LHCN-M2 (cell line): ENCODE measurements around the gene EEPD1. TPM values are rescaled to one million over a fixed set of nuclear protein-coding genes. Genes with fewer than 3 reads are reported as not detected.
"Not testable (repeated sequence)": the region's sequence is repeated elsewhere in the genome, so short reads cannot be mapped to it uniquely, and the experiment has no call there.

Source experiments
- DNase-seq: peaks from one replicate; pipeline ENCODE4 v3.0.0-alpha.2; 2012; ENCODE audit warnings: low read depth
- total RNA-seq: library from RNA; depleted of rRNA; stranded (reverse); fragments of >200 nt; gene quantifications from 2 replicates; pipeline ENCODE4 v1.2.3, GENCODE V29; 2014

The EEPD1 gene
- total RNA-seq, 1 experiment from 2014 or later: 2.5 TPM

DNA sequence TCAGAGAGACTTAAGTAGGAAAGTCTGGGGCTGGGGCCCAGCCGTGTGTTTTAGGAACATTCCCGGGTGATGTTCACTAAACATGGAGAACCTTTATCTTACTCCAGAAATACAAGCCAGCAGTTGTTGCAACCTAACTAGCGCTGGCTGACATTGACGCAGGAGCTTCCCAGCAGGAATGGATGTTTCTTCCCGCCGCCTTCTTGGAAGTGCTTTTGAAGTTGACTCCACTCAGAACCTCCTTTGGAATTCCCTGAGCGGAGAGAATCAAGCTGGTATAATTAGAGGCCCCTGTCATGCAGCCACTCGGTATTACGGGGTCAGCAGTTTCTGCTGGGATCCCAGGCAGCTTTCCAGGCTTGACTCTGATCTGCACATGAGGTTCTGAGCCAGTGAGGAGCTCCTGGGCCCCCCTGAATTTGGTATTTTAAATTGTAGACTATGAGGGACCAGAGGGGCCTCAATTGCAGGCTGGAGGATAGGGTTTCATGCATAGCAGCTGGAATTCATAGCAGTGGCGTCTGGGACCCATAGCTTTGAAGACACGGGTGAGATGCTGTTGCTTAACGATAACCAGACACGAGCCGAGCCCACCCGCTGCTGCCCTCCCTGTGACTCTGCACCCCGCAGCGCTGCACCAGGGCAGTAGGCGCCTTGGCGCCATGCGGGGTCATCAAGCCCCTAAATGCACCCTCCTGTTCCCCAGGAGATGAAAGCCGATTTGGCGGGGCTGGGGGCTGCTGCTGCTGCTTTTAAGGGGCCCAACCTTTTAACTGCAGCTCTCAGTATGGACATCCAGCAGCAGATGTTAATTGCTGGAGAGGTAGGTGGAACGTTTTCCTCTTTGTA lies 61.8 kb downstream of the EEPD1 start:
- no peak for DNase-seq

- DNase-seq: no peak
Measured at GRCh38 chr7:36215457-36215765, 62.4 kb downstream of the EEPD1 start.

GRCh38 chr7:36216063-36216684 lies 63.1 kb downstream of the EEPD1 start:
- DNase-seq: no peak

GRCh38 chr7:36217211-36217960 lies 64.3 kb downstream of the EEPD1 start:
- no peak for DNase-seq

- no peak for DNase-seq
Measured at GRCh38 chr7:36217961-36218284, 64.9 kb downstream of the EEPD1 start.

DNA sequence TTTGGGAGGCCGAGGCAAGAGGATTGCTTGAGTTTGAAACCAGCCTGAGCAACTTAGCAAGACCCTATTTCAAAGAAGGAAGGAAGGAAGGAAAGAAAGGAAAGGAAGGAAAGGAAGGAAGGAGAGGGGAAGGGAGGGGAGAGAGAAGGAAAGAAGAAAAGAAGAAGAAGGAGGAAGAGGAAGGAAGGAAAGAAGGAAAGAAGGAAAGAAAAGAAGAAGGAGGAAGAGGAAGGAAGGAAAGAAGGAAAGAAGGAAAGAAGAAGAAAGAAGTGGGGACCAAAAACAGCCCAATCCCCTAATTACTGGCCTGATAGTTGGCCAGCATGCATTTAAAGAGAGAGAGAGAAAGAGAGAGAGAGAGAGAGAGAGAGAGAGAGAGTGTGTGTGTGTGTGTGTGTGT lies 66.4 kb downstream of the EEPD1 start:
- no peak for DNase-seq

DNA sequence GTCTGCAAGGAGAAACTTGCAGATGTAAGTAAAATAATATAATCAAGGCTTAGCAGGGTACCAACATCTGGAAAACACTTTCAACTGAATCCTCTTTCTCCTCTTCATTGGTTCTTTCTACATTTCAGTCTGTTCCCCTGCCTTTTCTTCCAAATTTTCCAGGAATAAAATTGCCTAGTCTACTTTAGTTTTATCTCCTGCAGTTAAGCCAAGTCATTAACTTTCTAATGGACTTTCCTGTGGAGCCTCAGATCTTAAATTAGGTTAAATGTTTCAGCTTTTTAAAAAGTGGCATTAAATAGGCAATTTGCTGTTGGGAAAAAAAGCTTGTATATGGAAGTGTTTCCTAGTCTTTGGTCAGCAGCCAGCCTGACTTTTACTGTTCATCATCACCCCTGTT lies 70.8 kb downstream of the EEPD1 start:
- DNase-seq: no peak

- no peak for DNase-seq
Measured at GRCh38 chr7:36224934-36225858, 72.1 kb downstream of the EEPD1 start.

GRCh38 chr7:36226151-36226550 lies 73.1 kb downstream of the EEPD1 start:
- no peak for DNase-seq

GRCh38 chr7:36227223-36227622 lies 74.2 kb downstream of the EEPD1 start:
- DNase-seq: peak; percentile 30

GRCh38 chr7:36228039-36228438 lies 75.0 kb downstream of the EEPD1 start:
- DNase-seq: no peak

DNA sequence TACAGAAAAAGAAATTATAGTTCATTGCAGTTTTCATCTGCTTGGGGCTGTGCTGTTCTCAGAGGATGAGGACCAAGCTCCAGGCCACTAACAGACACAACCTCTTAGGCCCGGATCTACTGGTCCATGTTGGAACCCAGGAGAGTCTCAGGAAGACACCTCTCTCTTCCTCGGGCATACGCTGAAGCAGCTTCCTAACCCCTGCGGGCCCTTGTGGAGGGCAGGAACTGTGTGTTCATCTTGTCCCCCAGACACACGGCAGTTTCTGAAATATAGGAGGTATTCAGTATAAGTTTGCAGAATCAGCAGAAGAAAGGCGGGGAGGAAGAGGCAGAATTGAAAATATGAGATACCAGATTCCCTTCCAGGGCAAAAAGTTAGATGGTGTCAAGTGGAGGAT lies 78.4 kb downstream of the EEPD1 start:
- DNase-seq: no peak

DNA sequence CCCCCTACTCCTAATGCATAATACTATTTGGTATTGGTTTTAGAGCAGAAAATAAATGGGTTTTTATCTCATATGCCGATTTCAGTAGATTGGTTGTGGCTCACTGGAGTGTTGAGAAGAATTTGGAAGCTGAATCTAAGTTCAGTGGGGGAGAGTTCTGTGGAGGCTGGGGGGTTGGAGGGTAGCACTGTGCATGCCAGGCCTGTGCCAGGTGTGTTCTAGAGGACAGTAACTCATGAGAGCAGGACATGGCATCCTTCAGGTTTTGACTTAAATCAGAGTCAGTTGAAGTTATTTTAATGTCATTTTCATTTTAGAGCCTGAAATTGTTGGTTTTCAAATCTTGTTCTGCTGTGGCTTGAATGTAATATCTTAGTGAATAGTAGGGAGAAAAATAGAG lies 79.5 kb downstream of the EEPD1 start:
- no peak for DNase-seq

- no peak for DNase-seq
Measured at GRCh38 chr7:36232971-36233550, 80.0 kb downstream of the EEPD1 start.

- no peak for DNase-seq
Measured at GRCh38 chr7:36236073-36236472, 83.0 kb downstream of the EEPD1 start.

- DNase-seq: no peak
Measured at GRCh38 chr7:36238138-36238537, 85.1 kb downstream of the EEPD1 start.

- DNase-seq: not testable (repeated sequence)
Measured at GRCh38 chr7:36243356-36243755, 90.3 kb downstream of the EEPD1 start.

GRCh38 chr7:36244001-36244400 lies 90.9 kb downstream of the EEPD1 start:
- DNase-seq: not testable (repeated sequence)

DNA sequence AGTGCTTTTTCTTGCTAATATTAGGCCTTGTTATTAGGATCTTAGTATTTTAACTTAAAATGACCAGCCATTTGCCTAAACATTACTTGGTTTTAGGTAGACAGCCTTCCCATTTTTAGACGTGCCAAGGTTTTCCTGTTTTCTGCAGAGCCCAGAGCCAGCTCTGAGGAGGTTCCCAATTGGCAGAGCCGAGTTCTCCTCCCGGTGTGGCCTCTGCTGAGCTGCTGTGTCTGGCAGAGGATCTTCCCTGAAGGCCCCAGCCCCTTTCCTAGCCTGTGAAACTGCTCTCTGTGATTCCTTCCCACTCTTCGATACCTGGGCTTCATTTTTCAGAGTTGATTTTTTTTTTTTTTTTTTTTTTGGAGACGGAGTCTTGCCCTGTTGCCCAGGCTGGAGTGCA lies 91.4 kb downstream of the EEPD1 start:
- no peak for DNase-seq

DNA sequence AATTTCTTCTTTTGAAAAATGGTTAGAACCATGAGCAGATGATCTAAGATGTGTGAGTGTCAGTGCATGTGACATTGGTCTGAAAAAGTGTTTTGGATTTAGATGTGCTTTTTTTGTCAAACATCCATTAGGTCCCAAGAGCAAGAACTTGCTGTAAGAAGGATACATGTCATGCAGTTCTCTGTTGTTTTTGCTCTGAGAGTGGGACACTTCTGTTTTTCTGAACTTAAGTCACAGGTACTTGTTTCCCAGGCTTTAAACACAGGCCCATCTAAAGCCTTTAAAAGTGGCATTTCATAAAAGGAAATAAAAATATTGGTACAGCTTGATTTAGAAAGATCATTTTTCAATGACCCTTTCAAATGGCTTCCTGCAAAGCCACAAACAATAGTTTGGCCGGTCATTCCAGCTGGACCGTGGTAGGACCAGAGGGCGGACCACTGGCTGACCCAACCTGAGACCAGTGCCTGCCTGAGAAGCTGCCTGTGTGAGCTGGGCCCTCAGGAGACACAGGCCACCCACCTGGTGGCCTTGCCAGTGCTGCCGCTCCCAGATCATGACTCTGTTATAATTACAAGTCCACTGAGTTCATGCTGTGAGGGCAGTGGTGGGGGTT lies 92.7 kb downstream of the EEPD1 start:
- no peak for DNase-seq

GRCh38 chr7:36249091-36249490 lies 96.0 kb downstream of the EEPD1 start:
- DNase-seq: no peak
